WTC11 (cell line): Measurements from ENCODE around the gene PHOSPHO2. TPM values are rescaled to one million over a fixed set of nuclear protein-coding genes. Genes with fewer than 3 reads are reported as not detected.

ENCODE experiments used
- ATAC-seq: fragments of 200-7000 bp; cut with Tn5 transposase; 2 replicates; pipeline ENCODE4 v1.10.0; 2021; ENCODE audit warnings: mild to moderate bottlenecking, moderate library complexity
- CTCF ChIA-PET: fragments of 300-600 bp; sonication (Branson Sonifier 250); formaldehyde crosslinking; loops from one replicate; lab custom pipeline; 2021; ENCODE audit warnings: antibody characterized with exemption; lab: Charles Lee
- POLR2A ChIA-PET: fragments of 350-600 bp; sonication (Branson Sonifier 250); formaldehyde crosslinking; loops from one replicate; lab custom pipeline; 2021; ENCODE audit warnings: antibody characterized with exemption; lab: Charles Lee
- DNase-seq: peaks from one replicate; pipeline ENCODE4 v3.0.0; 2021; ENCODE audit warnings: low spot score
- H3K27ac Mint-ChIP-seq: 2 replicates; pipeline ENCODE4 v1.8.0; 2021; ENCODE audit warnings: mixed read lengths
- H3K27me3 Mint-ChIP-seq: 2 replicates; pipeline ENCODE4 v1.8.0; 2021; ENCODE audit warnings: low read depth, mild to moderate bottlenecking, moderate library complexity, mixed read lengths
- H3K36me3 Mint-ChIP-seq: 2 replicates; pipeline ENCODE4 v1.8.0; 2021; ENCODE audit warnings: mixed read lengths
- H3K4me1 Mint-ChIP-seq: 2 replicates; pipeline ENCODE4 v1.8.0; 2022; ENCODE audit warnings: mixed read lengths
- H3K4me3 Mint-ChIP-seq: 2 replicates; pipeline ENCODE4 v1.8.0; 2021; ENCODE audit warnings: mild to moderate bottlenecking, moderate library complexity, mixed read lengths
- H3K9me3 Mint-ChIP-seq: 2 replicates; pipeline ENCODE4 v1.8.0; 2021; ENCODE audit warnings: mixed read lengths
- AFF4 ChIP-seq: sonication (generic); formaldehyde crosslinking; IDR thresholded peaks from 2 replicates; pipeline ENCODE4 v1.8.1; 2023; ENCODE audit warnings: mild to moderate bottlenecking, missing genetic modification reagents, borderline replicate concordance
- CDX4 ChIP-seq: fragments of 250-450 bp; sonication (Bioruptor Pico); IDR thresholded peaks from 2 replicates; pipeline ENCODE4 v1.9.0; 2021; ENCODE audit warnings: moderate library complexity, mild to moderate bottlenecking, inconsistent platforms, borderline replicate concordance
- CREB1 ChIP-seq: sonication (generic); formaldehyde crosslinking; IDR thresholded peaks from 2 replicates; pipeline ENCODE4 v1.8.0; 2023; ENCODE audit warnings: mild to moderate bottlenecking, missing genetic modification reagents
- EMX1 ChIP-seq: fragments of 250-450 bp; sonication (Bioruptor Pico); IDR thresholded peaks from 2 replicates; pipeline ENCODE4 v1.8.0; 2021; ENCODE audit warnings: mild to moderate bottlenecking
- FOXP4 ChIP-seq: sonication (generic); formaldehyde crosslinking; IDR thresholded peaks from 2 replicates; pipeline ENCODE4 v1.8.0; 2022; ENCODE audit warnings: mild to moderate bottlenecking, missing genetic modification reagents
- MLX ChIP-seq: sonication (generic); formaldehyde crosslinking; IDR thresholded peaks from 2 replicates; pipeline ENCODE4 v1.8.1; 2023; ENCODE audit warnings: mild to moderate bottlenecking, missing genetic modification reagents, moderate library complexity
- NFATC4 ChIP-seq: fragments of 250-450 bp; sonication (Bioruptor Pico); IDR thresholded peaks from 2 replicates; pipeline ENCODE4 v1.9.0; 2021; ENCODE audit warnings: mild to moderate bottlenecking
- NR1H2 ChIP-seq: sonication (generic); formaldehyde crosslinking; IDR thresholded peaks from 2 replicates; pipeline ENCODE4 v1.9.0; 2021; ENCODE audit warnings: mild to moderate bottlenecking, moderate library complexity, missing genetic modification reagents
- PRDM15 ChIP-seq: sonication (generic); formaldehyde crosslinking; IDR thresholded peaks from 2 replicates; pipeline ENCODE4 v1.8.0; 2022; ENCODE audit warnings: missing genetic modification reagents
- PREB ChIP-seq: sonication (generic); formaldehyde crosslinking; IDR thresholded peaks from 2 replicates; pipeline ENCODE4 v1.8.1; 2022; ENCODE audit warnings: mild to moderate bottlenecking, missing genetic modification reagents, moderate library complexity, borderline replicate concordance
- TEAD1 ChIP-seq: sonication (generic); formaldehyde crosslinking; IDR thresholded peaks from 2 replicates; pipeline ENCODE4 v1.8.0; 2022; ENCODE audit warnings: mild to moderate bottlenecking, missing genetic modification reagents
- USF2 ChIP-seq: sonication (generic); formaldehyde crosslinking; IDR thresholded peaks from 2 replicates; pipeline ENCODE4 v1.8.1; 2023; ENCODE audit warnings: mild to moderate bottlenecking, missing genetic modification reagents, moderate library complexity
- ZMAT4 ChIP-seq: fragments of 250-450 bp; sonication (Bioruptor Pico); IDR thresholded peaks from 2 replicates; pipeline ENCODE4 v1.9.0; 2021; ENCODE audit warnings: mild to moderate bottlenecking
- ZNF232 ChIP-seq: sonication (generic); formaldehyde crosslinking; IDR thresholded peaks from 2 replicates; pipeline ENCODE4 v1.8.0; 2022; ENCODE audit warnings: mild to moderate bottlenecking, missing genetic modification reagents
- ZNF263 ChIP-seq: sonication (generic); formaldehyde crosslinking; IDR thresholded peaks from 2 replicates; pipeline ENCODE4 v1.8.1; 2022; ENCODE audit warnings: low read depth, mild to moderate bottlenecking, moderate library complexity, missing genetic modification reagents
- ZNF423 ChIP-seq: fragments of 250-450 bp; sonication (Bioruptor Pico); IDR thresholded peaks from 2 replicates; pipeline ENCODE4 v2.1.2; 2022; ENCODE audit warnings: mild to moderate bottlenecking, moderate library complexity
- ZNF425 ChIP-seq: fragments of 250-450 bp; sonication (Bioruptor Pico); conservative IDR thresholded peaks from 2 replicates; pipeline ENCODE4 v1.9.0; 2021; ENCODE audit warnings: mild to moderate bottlenecking
- total RNA-seq: library from RNA; stranded (reverse); gene quantifications from 3 replicates; pipeline ENCODE4 v1.2.3, GENCODE V29; 2021

The PHOSPHO2 gene
- total RNA-seq, 1 experiment from 2014 or later: 6.1 TPM

- TF ChIP-seq PREB (CRISPR knock-in tag): no peak
- no peak for TF ChIP-seq TEAD1 (CRISPR knock-in tag)
- no peak for TF ChIP-seq CDX4 (CRISPR knock-in tag)
- no peak for TF ChIP-seq ZNF423
- TF ChIP-seq ZNF425: no peak
- TF ChIP-seq NR1H2 (CRISPR knock-in tag): no peak
- TF ChIP-seq MLX: no peak
- TF ChIP-seq, all 79 proteins: peak for 0
Observed at GRCh38 chr2:169661265-169661664, 33.0 kb upstream of the PHOSPHO2 start (continued).

- ATAC-seq (no peak), DNase-seq (no peak)
- POLR2A ChIA-PET: no interaction called here
- Mint-ChIP-seq H3K27ac (no peak overlapping the region), H3K27me3 (peaks cover 2% of the 10 kb centered on the region; the same call in 1 of the 2 replicates), H3K9me3 (no peaks in the 10 kb centered on the region), H3K36me3 (no peaks in the 10 kb centered on the region), H3K4me1 (no peaks in the 10 kb centered on the region), H3K4me3 (no peak overlapping the region)
- CTCF ChIA-PET: no interaction called here
- TF ChIP-seq NFATC4 (CRISPR knock-in tag) (no peak), FOXP4 (no peak), ZNF232 (CRISPR knock-in tag) (no peak), AFF4 (no peak), ZNF425 (no peak), PRDM15 (CRISPR knock-in tag) (no peak), CREB1 (CRISPR knock-in tag) (no peak), ZMAT4 (CRISPR knock-in tag) (no peak), EMX1 (CRISPR knock-in tag) (no peak), ZNF263 (no peak), USF2 (CRISPR knock-in tag) (no peak)
Observed at GRCh38 chr2:169662744-169663143, 31.5 kb upstream of the PHOSPHO2 start.
